Jurkat, Clone E6-1 (cell line): ENCODE measurements around the gene ANKRD42.
"Not testable (repeated sequence)": the region's sequence is repeated elsewhere in the genome, so short reads cannot be mapped to it uniquely, and the experiment has no call there.

ENCODE experiments used
- DNase-seq: peaks from one replicate; pipeline ENCODE4 v3.0.0-alpha.2; 2011; ENCODE audit warnings: low read depth, low spot score
- H3K4me3 ChIP-seq: 2 replicates; pipeline ENCODE4 v1.5.1; 2011; ENCODE audit warnings: mild to moderate bottlenecking, low read length, control low read depth, moderate library complexity

Gene ANKRD42

DNA sequence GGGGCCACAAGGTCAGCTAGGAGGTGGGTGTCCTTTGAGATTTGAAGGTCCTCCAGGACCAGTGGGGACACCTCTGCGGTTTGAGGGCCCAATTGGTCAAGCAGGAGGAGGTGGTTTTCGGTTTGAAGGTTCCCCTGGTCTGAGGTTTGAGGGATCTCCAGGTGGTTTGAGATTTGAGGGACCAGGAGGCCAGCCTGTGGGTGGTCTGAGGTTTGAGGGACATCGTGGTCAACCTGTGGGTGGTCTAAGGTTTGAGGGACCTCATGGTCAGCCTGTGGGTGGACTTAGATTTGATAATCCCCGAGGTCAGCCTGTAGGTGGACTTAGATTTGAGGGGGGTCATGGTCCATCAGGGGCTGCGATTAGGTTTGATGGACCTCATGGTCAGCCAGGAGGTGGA is 24.8 kb upstream of the ANKRD42 start:
- H3K4me3 ChIP-seq, result no peak overlapping the region
- no peak for DNase-seq

DNA sequence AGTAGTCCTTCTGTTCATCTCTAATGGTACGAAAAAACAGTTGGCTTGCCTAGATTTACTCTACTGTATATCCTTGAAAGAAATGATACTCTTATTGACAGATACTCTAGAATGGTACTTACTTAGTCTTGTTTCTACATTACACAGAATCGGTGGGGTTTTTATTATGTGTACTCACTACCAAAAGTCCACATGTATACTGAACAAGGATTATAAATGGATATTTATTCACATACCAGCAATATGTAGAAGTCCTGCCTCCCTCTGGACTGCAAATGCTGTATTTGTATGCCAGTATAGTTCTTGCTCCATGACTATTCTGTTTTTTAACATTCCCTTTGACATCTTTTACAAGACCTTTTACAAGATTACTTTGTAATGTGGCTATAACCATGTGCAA is 22.6 kb upstream of the ANKRD42 start:
- no peak overlapping the region for H3K4me3 ChIP-seq
- no peak for DNase-seq

DNA sequence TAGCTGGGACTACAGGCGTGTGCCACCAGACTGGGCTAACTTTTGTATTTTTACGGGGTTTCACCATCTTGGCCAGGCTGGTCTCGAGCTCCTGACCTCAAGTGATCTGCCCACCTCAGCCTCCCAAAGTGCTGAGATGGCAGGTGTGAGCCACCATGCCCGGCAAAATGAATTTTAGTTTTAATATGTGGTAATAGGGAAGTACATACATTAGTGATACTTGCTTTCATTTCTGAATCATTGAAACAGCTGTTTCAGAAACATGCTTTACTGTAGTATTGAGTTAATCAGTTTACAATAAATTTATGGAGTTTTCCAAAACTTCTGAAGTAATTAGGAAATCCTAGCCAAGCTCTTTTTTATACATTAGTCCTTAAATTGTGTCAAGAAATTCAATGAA is 21.0 kb upstream of the ANKRD42 start:
- no peak overlapping the region for H3K4me3 ChIP-seq
- DNase-seq, result no peak

DNA sequence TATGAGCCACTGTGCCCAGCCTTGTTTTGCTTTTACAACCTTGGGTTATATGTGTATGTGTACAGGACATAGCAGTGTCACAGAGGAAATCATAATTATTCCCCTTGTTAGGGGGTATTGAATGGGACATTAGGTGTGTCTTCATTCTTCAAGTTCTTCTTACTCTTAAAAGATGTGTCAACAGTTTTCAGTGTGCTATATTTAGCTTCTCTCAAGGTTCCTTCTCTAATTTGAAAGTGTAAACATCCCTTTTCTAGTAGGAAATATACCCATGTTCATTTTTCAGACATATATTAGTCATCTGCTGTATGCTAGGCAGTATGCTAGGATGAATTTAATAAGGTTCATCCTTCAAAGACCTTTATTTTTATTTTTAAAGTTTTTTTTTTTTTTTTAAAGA is 19.5 kb upstream of the ANKRD42 start:
- no peak for DNase-seq

DNA sequence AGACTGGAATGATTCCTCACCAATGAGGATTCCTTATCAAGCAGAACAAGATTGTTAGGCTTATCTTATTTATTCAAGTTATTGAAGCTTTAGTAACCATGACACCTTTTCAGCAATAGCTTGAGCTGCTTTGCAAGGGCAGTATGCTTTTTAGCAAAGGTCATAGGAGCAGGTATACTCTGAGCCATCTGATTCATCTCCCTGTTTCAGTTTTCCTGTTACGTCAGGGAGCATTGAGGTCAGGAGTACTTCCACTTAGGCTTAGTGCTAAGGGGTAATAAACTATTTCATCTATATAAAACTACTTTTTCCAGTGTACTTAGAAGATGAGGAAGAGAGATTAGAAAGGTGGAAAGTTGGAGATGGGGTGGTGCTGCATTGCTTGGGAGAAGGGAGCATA is 17.7 kb upstream of the ANKRD42 start:
- no peak overlapping the region for H3K4me3 ChIP-seq
- DNase-seq, result no peak

More for the DNA sequence above, 19.5 kb upstream of the ANKRD42 start:
- H3K4me3 ChIP-seq, result no peak overlapping the region

DNA sequence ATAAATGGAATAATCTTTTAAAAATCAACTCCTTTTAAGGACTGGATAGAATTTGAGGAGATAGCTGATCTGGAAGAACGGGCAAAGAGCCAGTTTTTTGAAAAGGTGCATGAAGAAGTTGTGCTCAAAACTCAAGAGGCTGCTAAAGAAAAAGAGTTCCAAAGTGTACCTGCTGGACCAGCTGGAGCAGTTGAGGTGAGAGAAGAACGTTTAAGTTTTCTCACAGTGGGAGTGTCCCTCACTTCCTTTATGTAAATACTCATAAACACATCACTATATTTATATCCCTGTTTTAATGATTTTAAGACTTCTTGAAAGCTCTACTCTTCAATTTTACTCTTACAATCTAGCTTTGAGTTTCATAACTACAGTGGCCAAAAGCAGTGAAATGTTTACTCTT is 11.7 kb upstream of the ANKRD42 start:
- no peak for DNase-seq
- H3K4me3 ChIP-seq, result no peak overlapping the region

DNA sequence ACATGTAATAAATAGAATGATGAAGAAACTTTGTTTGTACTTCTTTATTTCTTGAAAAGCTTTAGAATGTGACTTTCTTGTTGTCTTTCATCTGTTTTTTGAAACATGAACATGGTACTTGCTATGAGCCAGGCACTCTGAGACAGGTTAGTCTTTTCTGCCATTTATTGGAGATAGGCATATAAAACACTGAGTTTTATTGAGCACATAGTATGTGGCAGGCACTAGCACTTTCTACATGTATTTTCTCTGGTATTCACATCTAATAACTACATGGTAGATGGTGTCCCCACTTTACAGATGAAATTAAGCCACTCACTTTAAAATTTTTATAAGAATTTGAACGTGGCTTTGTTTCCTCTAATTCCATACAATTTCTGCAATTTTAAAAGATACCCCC is 7.7 kb upstream of the ANKRD42 start:
- H3K4me3 ChIP-seq, result no peak overlapping the region
- DNase-seq, result no peak

DNA sequence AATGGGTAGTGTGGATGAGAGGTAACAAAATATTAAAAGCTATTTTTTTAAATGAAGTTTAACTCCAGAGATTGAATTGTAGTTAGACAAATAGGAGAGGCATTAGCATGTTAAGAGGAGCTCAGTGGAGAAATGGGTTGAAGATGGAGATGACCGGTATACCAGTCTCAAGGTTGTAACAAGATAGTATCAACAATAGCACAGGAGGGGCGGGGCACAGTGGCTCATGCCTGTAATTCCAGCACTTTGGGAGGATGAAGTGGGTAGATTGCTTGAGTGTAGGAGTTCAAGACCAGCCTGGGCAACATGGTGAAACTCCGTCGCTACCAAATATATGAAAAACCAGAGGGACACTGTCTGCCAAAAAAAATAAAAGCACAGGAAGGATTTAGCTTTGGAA is 6.0 kb upstream of the ANKRD42 start:
- no peak for DNase-seq
- H3K4me3 ChIP-seq, result no peak overlapping the region

DNA sequence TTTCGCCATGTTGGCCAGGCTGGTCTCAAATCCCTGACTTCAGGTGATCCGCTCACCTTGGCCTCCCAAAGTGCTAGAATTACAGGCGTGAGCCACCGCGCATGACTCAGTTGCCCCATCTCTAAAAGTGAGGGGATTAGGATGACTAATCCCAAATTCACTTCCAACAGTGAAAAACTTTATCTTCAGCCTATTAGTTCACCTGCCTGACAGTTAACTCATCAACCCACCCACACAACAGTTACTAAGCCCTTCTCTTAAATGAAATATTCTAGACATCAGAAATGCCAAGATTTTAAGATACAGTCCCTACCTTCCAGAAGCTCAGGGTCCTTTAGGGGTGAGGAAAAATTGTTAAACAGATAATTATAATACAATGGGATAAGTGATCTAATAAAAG is 2.0 kb upstream of the ANKRD42 start:
- DNase-seq, result no peak
- H3K4me3 ChIP-seq, result no peak overlapping the region

DNA sequence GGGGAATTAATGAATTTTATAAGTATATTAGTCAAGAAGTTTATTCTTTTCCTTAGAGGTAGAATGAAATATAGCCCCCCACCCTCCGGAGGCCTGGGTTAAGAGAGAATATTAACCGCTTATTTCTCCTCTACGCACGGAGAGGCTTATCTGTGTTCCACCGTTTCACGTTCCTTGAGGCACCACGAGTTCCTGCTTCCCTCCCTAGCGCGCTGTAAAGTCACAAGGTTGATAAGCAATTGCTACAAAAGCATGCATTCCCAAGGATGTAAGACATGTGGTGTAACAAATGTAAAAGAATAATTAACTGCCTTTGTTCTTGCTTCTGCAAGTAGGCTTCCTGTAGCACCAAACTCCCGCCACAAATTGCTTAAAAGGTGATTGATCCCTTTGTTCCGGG is 1.5 kb upstream of the ANKRD42 start:
- peak overlapping the region; percentile 95 for H3K4me3 ChIP-seq

DNA sequence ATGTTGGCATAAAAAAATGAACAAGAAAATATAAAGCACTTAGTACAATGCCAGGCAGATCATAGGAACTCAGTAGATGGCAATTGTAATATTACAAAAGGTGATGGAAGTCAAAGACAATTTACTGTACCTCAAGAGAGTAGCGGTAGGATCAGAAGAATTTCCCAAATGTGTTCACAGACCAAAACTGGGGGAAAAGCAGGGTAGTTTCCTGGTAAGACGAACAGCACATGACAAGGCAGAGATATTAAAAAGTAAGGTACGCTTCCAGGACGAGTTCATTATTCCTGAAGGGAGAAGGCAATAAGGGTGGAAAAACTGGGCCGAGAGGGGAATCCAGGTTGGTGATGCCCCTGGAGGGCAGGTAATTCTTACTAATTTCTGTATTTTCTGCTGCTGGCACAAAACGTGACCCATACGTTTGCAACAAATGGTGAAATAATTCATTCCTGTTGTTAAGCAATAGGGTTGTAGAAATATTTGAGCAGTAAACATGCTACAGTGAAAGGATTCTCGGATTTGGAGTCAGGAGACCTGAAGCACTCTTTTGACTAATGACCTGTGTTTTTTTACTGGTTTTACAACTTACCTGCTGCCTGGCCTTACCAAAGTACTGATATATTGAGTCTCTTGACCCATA is 786 bp upstream of the ANKRD42 start:
- H3K4me3 ChIP-seq, result peak overlapping the region; percentile 95
- no peak for DNase-seq

More for the DNA sequence above, 1.5 kb upstream of the ANKRD42 start:
- no peak for DNase-seq

DNA sequence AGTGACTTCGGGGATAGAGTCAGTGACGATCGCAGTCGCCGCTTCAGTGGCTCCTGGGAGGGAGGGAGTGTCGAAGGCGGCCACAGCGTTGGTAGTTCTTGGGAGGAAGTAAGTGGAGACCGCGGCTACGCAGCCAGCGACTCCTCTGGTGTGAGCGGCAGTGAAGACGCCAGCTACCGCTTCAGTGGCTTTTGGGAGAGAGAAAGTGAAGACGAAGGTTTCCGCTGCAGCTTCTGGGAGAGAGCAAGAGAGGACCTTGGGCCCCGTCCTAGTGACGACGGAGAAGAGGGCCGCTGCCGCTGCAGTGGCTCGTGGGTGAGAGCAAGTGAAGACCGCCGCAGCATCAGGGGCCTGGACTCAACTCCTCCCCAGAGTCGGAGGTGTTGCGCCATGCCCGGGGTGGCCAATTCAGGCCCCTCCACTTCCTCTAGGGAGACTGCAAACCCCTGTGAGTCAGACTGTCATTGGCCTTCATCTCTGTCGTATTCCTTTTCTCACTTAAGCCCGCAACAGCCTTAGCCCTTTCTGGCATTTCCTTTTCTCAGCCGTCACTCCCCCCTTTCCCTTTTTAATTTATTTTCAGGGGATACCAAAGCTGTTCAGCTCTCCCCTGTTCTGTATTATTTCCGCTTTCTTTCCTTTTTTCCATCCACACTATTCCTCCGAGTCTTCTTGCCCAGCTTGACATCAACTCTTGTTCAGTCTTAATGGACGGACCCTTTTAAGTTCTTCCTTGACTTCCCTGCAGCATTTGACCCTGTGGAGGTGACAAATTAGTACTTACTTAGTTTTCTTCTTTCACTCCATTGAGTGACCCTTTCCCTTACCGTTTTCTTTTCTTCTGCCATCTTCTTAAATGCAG is 1.0 kb downstream of the ANKRD42 start:
- DNase-seq, result peak; percentile 9

DNA sequence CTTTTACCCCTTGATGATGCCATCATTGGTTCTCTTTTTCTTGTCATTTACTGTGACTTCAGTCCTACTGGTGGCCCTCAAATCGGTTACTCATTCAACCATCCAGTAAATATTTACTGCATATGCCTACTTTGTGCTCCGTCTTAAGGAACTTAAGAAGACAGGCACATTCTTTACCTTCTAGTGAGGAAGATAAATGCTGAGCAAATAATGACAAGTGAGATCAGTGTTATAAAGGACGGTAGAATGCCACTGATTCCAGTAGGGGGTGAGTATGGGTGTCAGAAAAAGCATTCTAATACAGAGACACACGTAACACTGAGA is 1.6 kb downstream of the ANKRD42 start:
- no peak for DNase-seq
- no peak overlapping the region for H3K4me3 ChIP-seq

More for the DNA sequence above, 1.0 kb downstream of the ANKRD42 start:
- peak overlapping the region; percentile 95 for H3K4me3 ChIP-seq

DNA sequence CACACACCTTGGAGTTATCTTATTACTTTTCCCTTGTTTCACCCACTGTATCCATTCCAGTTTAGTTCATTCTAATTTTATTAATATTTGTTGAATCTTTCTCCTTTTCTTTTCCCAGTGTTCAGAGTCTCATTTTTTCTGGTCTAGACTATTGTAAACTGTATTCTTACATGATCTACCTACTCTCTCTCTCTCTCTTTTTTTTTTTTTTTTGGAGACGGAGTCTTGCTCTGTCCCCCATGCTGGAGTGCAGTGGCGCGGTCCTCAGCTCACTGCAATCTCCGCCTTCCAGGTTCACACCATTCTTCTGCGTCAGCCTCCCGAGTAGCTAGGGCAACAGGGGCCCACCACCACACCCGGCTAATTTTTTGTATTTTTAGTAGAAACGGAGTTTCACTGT is 2.1 kb downstream of the ANKRD42 start:
- DNase-seq, result no peak
- no peak overlapping the region for H3K4me3 ChIP-seq

DNA sequence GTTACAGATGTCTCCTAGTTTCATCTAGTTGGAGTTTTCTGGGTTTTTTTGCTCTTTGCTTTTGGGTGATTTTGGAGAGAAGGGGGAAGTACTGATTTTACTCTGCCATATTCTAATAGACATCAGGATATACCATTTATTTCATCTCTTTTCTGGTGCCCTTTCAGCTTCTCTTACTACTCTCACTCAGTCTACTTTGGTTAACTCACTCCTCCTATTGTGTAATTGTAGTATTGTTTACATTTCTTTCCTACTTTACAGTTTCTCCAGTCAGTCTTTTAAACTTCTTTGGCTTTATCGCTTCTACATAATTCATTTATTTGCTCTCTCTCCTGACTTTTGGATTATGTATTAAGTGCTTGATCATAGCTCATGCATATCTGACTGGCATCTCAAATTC is 6.5 kb downstream of the ANKRD42 start:
- no peak for DNase-seq
- H3K4me3 ChIP-seq, result no peak overlapping the region

DNA sequence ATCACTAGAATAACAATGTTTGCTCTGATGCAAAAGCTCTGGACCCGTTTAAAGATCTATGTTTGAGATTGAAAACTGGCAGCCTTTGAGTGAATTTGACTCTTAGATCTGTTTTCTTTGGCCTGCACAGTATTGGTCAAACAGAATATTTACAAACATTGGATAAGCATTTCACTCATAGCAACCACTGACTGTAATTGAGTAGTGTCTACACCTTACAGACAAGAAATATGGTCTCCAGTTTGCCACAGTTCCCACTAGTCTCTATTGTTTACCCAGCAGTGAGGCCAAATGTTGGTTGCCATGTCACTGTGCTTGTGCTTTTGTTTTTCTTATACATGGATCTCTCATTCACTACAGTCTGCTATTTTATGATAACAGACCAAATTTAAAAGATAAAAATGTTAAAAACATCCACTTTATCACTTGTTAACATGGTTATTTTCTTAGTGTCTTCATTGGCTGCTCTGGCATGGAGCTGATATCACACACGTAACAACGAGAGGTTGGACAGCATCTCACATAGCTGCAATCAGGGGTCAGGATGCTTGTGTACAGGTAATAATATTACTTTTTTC is 12.2 kb downstream of the ANKRD42 start:
- DNase-seq, result no peak
- H3K4me3 ChIP-seq, result no peak overlapping the region

DNA sequence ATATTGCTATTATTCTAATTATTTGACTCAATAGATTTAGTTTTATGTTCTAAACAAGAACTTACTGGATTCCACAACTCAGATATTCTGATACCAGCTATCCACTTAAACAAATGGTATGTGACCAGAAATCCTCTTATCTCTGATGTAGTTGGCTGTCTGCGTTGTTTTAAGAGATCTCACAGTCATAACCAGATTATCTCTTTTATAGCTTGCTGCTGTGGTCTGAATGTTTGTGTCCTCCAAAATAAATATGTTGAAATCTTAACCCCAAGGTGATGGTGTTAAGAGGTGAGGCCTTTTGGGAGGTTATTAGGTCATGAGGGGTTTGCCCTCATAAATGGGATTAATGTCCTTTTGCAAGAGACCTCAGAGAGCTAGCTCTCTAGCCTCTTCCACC is 12.7 kb downstream of the ANKRD42 start:
- no peak overlapping the region for H3K4me3 ChIP-seq
- no peak for DNase-seq

DNA sequence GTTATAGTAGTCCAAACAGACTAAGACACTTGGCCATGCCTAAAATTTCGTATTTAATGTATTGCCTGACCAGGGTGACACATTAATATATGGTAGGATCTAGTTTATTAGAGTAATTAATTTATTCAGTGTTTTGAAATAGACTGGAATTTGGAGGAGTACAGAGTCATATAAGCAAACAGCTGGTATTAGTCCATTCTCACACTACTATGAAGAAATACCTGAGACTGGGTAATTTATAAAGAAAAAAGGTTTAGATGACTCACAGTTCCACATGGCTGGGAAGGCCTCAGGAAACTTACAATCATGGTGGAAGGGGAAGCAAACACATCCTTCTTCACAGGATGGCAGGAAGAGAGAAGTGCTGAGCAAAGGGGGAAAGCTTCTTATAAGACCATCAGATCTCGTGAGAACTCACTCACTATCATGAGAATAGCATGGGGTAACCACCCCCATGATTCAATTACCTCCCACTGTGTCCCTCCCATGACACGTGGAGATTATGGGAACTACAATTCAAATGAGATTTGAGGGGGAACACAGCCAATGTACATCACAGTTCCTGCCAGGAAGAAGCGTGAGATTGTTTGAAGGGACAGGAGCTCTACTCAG is 13.4 kb downstream of the ANKRD42 start:
- not testable (repeated sequence) for DNase-seq, H3K4me3 ChIP-seq

DNA sequence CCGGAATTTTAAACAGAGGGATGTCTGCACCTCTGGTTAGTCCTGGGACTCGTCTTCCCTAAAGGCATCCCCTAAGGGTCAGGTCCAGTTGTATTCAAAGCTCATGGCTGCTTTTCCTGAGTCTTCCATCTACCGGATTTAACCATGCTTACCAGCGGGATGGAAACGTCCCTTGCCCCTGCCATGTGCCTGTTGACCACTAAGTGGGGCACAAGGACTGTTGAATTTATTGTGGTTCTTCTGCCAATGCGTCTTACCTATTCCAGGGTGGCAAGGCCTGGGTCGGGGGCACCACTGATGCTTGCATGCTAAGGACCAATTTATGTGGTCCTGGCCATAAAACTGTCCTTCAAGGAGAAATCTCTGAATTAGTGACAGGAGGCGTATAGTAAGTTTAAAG is 25.6 kb downstream of the ANKRD42 start:
- no peak for DNase-seq
- no peak overlapping the region for H3K4me3 ChIP-seq

DNA sequence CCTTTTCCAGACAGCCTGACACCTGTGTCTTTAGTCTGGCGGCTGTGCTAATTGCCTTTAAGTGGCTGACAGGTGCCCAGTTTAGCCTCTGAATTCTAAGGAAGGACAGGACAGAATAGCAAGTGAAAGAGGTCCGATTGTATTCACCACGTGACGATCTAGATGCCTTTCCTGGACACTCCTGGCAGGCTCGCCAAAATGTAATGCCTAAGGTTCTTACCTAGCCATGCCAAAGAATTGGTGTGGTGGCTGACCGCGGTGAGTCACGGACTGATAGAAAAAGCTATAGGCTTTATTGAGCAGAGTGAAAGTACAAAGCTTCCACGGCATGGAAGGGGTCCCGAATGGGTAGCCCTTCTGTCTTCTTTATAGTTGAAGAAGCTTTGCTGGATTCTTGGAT is 26.7 kb downstream of the ANKRD42 start:
- no peak overlapping the region for H3K4me3 ChIP-seq
- DNase-seq, result no peak
